ENCODE results near the gene GNG7. TPM values are rescaled to one million over a fixed set of nuclear protein-coding genes. Genes with fewer than 3 reads are reported as not detected.

GNG7 gene
- total and polyA plus RNA-seq, 2 donors (not counting 3 experiments of a cell fraction or from before 2014, with no cell fraction given) = 0.29 to 0.84 TPM

DNA sequence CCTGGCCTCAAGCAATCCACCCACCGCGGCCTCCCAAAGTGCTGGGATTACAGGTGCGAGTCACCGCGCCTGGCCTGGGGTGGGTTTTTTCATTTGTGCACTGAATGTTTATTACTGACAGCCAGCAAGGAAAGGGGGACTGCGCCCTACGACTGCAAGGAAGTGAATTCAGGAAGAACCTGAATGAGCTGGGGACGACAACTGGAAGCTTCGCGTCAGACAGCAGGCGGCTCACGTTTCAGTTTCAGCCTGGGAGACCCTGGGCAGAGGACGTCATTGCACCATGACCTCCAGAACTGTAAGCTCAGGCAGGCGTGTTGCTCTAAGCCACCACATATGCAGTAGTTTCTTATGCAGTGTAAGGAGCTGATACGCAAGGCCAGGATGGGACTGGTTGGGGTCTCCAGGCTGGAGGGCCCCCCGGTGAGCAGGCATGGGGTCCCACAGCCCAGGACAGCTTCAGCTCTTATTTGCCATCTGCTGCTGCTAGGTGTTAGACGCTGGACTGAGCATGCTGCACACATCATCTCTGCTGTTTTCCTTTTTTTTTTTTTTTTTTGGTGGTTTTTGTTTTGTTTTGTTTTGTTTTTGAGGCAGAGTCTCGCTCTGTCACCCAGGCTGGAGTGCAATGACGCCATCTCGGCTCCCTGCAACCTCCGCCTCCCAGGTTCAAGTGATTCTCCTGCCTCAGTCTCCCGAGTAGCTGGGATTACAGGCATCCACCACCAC, 160.0 kb downstream of the GNG7 start:
- peak; percentile 49 for DNase-seq (ENCODE audit: low read depth, low spot score)
- Histone ChIP-seq H3K9me3 (replicated peaks; ENCODE audit: control insufficient read depth, insufficient read depth, low read length) (no peaks in the 10 kb centered on the region), H3K36me3 (ENCODE audit: control insufficient read depth in 2 of 2, extremely low read depth in 1 of 2, insufficient read depth in 2 of 2, low read length in 2 of 2) (no peaks in the 10 kb centered on the region), H3K4me3 (replicated peaks in 1 of 3; ENCODE audit: insufficient read depth in 1 of 3, low read depth in 1 of 3, low read length in 3 of 3) (no peak overlapping the region), H3K27me3 (ENCODE audit: control insufficient read depth in 2 of 2, insufficient read depth in 2 of 2, low read length in 2 of 2) (no peaks in the 10 kb centered on the region), H4K20me1 (replicated peaks; ENCODE audit: control insufficient read depth, extremely low read depth, insufficient read depth, low read length) (no peaks in the 10 kb centered on the region), H3K9me1 (replicated peaks; ENCODE audit: control insufficient read depth, extremely low read depth, insufficient read depth, low read length) (no peaks in the 10 kb centered on the region), H3K79me2 (ENCODE audit: control insufficient read depth, insufficient read depth, low read length) (no peaks in the 10 kb centered on the region), H2AFZ (ENCODE audit: low read depth, low read length) (no peak overlapping the region), H3K4me1 (ENCODE audit: control insufficient read depth, extremely low read depth, insufficient read depth, low read length) (peaks cover 58% of the 10 kb centered on the region), H3K9ac (replicated peaks; ENCODE audit: extremely low read depth, insufficient read depth, low read length) (peak overlapping the region; percentile 59), H3K4me2 (ENCODE audit: insufficient read depth, low read length) (no peak overlapping the region), H3K27ac (ENCODE audit: insufficient read depth, low read depth, low read length) (peak overlapping the region; percentile 99)
- ChIA-PET CTCF (interaction anchor here (0.8 to 5.2 kb wide), 11 partner anchors 9 to 94 kb away, joined by 3 to 73 read pairs (median 7); partner anchors contain the start of gene GADD45B), POLR2A (interaction anchor here (0.5 to 7.4 kb wide), 9 partner anchors 10 to 119 kb away, joined by 4 to 253 read pairs (median 6); partner anchors contain the start of gene GADD45B)
- dilution Hi-C loops (cut with MboI; ENCODE audit: extremely low pct_ligation_motif_present, low sequenced_read_pairs) (no loop called here), intact Hi-C loops (cut with micrococcal nuclease) (loop anchor here (1.0 to 5.0 kb wide), 7 partner anchors 9 to 305 kb away; partner anchors contain the start of genes GADD45B, PLEKHJ1 and SF3A2)
- TF ChIP-seq POLR2AphosphoS5 (IDR thresholded peaks at IDR 0.05; ENCODE audit: insufficient read depth, low read depth, low read length) (no peak), EZH2 (IDR thresholded peaks at IDR 0.05; ENCODE audit: borderline replicate concordance, low read depth, low read length, severe bottlenecking) (no peak), MAX (IDR thresholded peaks at IDR 0.05; ENCODE audit: insufficient read depth, insufficient read length) (no peak), GATA2 (IDR thresholded peaks at IDR 0.05; ENCODE audit: insufficient read depth, insufficient read length, low read depth, low read length) (no peak), JUN (IDR thresholded peaks at IDR 0.05; ENCODE audit: borderline replicate concordance, insufficient read depth, insufficient read length, low read depth) (no peak), FOS (IDR thresholded peaks at IDR 0.05; ENCODE audit: borderline replicate concordance, insufficient read depth, low read length) (no peak), POLR2A (IDR thresholded peaks at IDR 0.05; ENCODE audit: low read depth, low read length) (no peak), MYC (IDR thresholded peaks at IDR 0.05; ENCODE audit: low read depth, low read length) (no peak)
- TF ChIP-seq, protein P1, sequence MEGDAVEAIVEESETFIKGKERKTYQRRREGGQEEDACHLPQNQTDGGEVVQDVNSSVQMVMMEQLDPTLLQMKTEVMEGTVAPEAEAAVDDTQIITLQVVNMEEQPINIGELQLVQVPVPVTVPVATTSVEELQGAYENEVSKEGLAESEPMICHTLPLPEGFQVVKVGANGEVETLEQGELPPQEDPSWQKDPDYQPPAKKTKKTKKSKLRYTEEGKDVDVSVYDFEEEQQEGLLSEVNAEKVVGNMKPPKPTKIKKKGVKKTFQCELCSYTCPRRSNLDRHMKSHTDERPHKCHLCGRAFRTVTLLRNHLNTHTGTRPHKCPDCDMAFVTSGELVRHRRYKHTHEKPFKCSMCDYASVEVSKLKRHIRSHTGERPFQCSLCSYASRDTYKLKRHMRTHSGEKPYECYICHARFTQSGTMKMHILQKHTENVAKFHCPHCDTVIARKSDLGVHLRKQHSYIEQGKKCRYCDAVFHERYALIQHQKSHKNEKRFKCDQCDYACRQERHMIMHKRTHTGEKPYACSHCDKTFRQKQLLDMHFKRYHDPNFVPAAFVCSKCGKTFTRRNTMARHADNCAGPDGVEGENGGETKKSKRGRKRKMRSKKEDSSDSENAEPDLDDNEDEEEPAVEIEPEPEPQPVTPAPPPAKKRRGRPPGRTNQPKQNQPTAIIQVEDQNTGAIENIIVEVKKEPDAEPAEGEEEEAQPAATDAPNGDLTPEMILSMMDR (IDR thresholded peaks at IDR 0.05; ENCODE audit: extremely low read depth in 1 of 2, insufficient read depth in 1 of 2, low read depth in 1 of 2, low read length in 2 of 2) = no peak
- TSS peak; percentile 10 for BruUV-seq (replicated peaks)
- peak; percentile 55 for FAIRE-seq

Data from endothelial cell of umbilical vein (primary cell).